Astrocyte (in vitro differentiated cells and primary cell): ENCODE results near the gene ESX1.

Source experiments
- EZH2 ChIP-seq: IDR thresholded peaks from 2 replicates; pipeline ENCODE4 v1.6.1; 2012; ENCODE audit warnings: mild to moderate bottlenecking, low read length, inconsistent platforms; ENCODE audit not compliant: insufficient read depth
- TF ChIP-seq, protein P1 (sequence below): IDR thresholded peaks from 2 replicates; pipeline ENCODE4 v1.5.1; 2011; ENCODE audit warnings: low read depth, mild to moderate bottlenecking, inconsistent platforms, low read length, moderate library complexity; ENCODE audit not compliant: insufficient read depth

- TF ChIP-seq, protein P1, sequence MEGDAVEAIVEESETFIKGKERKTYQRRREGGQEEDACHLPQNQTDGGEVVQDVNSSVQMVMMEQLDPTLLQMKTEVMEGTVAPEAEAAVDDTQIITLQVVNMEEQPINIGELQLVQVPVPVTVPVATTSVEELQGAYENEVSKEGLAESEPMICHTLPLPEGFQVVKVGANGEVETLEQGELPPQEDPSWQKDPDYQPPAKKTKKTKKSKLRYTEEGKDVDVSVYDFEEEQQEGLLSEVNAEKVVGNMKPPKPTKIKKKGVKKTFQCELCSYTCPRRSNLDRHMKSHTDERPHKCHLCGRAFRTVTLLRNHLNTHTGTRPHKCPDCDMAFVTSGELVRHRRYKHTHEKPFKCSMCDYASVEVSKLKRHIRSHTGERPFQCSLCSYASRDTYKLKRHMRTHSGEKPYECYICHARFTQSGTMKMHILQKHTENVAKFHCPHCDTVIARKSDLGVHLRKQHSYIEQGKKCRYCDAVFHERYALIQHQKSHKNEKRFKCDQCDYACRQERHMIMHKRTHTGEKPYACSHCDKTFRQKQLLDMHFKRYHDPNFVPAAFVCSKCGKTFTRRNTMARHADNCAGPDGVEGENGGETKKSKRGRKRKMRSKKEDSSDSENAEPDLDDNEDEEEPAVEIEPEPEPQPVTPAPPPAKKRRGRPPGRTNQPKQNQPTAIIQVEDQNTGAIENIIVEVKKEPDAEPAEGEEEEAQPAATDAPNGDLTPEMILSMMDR: no peak
- TF ChIP-seq EZH2: no peak
Measured at GRCh38 chrX:104211187-104211586, 43.5 kb downstream of the ESX1 start.
